ENCODE measurements around the gene GPR39. TPM values are rescaled to one million over a fixed set of nuclear protein-coding genes. Genes with fewer than 3 reads are reported as not detected.

Gene GPR39
- total RNA-seq, 4 donors from 2014 or later: 0.76 to 1.3 (median 1.2) TPM

DNA sequence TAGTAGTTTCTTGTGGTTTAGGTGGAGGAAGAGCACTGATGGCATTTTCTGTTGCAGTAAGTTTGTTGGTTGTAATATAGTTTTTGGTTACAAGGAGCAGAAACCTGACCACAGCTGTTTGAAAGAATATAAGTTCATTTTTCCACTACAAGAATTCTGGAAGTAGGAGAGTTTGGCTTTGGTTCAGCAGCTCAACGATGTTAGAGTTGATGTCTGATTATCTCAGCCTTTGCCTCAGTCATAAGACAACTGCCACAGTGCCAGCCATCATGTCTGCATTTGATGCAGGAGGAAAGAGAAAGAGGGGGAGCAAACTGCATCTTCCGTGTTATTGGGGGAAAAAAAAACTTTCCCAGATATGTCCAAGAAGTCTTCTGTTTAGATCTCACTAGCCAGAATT lies 134.3 kb downstream of the GPR39 start:
- no peaks in the 10 kb centered on the region for H3K9me3 ChIP-seq
- H3K4me1 ChIP-seq: no peaks in the 10 kb centered on the region
- intact Hi-C loops (cut with DNase I): loop anchor here (5.0 kb wide), 1 partner anchor 621 kb away; no protein-coding TSS in a partner anchor
- H3K27me3 ChIP-seq: no peaks in the 10 kb centered on the region
- WGBS, 2 donors: 35 to 45% methylated on average over 2 of the region's 2 CpGs
- no peaks in the 10 kb centered on the region for H3K36me3 ChIP-seq
- no peak for DNase-seq
- H3K4me3 ChIP-seq: no peak overlapping the region
- TF ChIP-seq POLR2A (IDR thresholded peaks at IDR 0.05) (no peak), CTCF (IDR thresholded peaks at IDR 0.05) (no peak)
- H3K27ac ChIP-seq: no peak overlapping the region

- no peak for DNase-seq
- no peak overlapping the region for H3K4me3 ChIP-seq
- 60 to 83% methylated on average over 6 to 8 of the region's 9 CpGs for WGBS, 2 donors
- no peak for TF ChIP-seq CTCF (IDR thresholded peaks at IDR 0.05)
- no peak for TF ChIP-seq POLR2A (IDR thresholded peaks at IDR 0.05)
- intact Hi-C loops (cut with DNase I): no loop called here
- H3K4me1 ChIP-seq: no peaks in the 10 kb centered on the region
- no peak overlapping the region for H3K27ac ChIP-seq
- no peaks in the 10 kb centered on the region for H3K36me3 ChIP-seq
- no peaks in the 10 kb centered on the region for H3K27me3 ChIP-seq
- no peaks in the 10 kb centered on the region for H3K9me3 ChIP-seq
Observed at GRCh38 chr2:132557694-132558093, 141.1 kb downstream of the GPR39 start.

DNA sequence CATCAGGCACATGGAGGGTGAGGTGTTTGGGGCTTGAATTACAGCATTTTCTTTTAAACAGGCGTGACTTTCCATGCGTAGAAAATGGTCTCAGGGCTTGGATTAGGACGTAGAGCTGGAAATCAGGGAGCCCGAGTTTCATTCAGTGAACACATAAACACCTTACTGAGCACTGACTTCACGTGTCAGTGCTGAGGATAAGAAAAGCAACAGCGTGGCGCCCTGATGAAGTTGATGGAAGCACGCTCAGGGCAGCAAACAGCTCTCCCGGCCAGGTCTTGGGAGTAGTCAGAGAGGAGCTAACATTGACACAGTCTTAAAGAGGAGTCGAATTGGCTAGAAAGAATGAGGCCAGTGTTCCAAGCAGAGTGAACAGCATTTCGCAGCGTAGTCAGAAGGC lies 142.7 kb downstream of the GPR39 start:
- H3K27me3 ChIP-seq: no peaks in the 10 kb centered on the region
- no peaks in the 10 kb centered on the region for H3K9me3 ChIP-seq
- no peak overlapping the region for H3K4me3 ChIP-seq
- H3K27ac ChIP-seq: no peak overlapping the region
- no peaks in the 10 kb centered on the region for H3K36me3 ChIP-seq
- DNase-seq: no peak
- WGBS, 2 donors: 87 to 88% methylated on average over 12 of the region's 12 CpGs
- H3K4me1 ChIP-seq: no peaks in the 10 kb centered on the region
- intact Hi-C loops (cut with DNase I): no loop called here
- TF ChIP-seq CTCF (IDR thresholded peaks at IDR 0.05): no peak

GRCh38 chr2:132559921-132560320 lies 143.3 kb downstream of the GPR39 start:
- DNase-seq: no peak
- Histone ChIP-seq H3K4me1 (no peaks in the 10 kb centered on the region), H3K36me3 (no peaks in the 10 kb centered on the region), H3K4me3 (no peak overlapping the region), H3K9me3 (no peaks in the 10 kb centered on the region), H3K27me3 (no peaks in the 10 kb centered on the region), H3K27ac (no peak overlapping the region)
- WGBS, 2 donors: 81 to 95% methylated on average over 2 of the region's 2 CpGs
- intact Hi-C loops (cut with DNase I): no loop called here
- TF ChIP-seq POLR2A (IDR thresholded peaks at IDR 0.05): no peak
- no peak for TF ChIP-seq CTCF (IDR thresholded peaks at IDR 0.05)

DNA sequence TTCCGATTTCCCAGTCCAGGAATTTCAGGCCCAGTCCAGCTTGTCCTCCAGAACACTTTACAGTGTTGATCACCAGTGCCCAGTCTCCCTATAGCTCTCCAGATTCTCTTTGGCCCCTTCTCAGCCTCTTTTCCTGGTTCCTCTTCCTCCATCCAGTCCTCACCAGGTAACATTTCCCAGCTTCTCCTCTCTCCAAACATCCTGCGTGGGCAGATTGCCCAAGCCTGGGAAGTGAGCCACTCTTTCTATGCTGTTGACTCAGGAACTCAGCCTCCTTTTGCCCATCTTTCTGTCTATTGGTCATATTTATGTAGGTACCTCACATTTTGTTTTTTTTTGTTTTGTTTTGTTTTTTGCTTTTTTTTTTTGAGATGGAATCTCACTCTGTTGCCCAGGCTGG lies 144.0 kb downstream of the GPR39 start:
- no peak for DNase-seq
- Histone ChIP-seq H3K27me3 (no peaks in the 10 kb centered on the region), H3K27ac (no peak overlapping the region), H3K4me3 (no peak overlapping the region), H3K4me1 (no peaks in the 10 kb centered on the region), H3K36me3 (no peaks in the 10 kb centered on the region), H3K9me3 (no peaks in the 10 kb centered on the region)
- WGBS, 2 donors: 74 to 83% methylated on average over 2 of the region's 2 CpGs
- intact Hi-C loops (cut with DNase I): no loop called here
- no peak for TF ChIP-seq CTCF (IDR thresholded peaks at IDR 0.05)
- TF ChIP-seq POLR2A (IDR thresholded peaks at IDR 0.05): no peak

Data from esophagus squamous epithelium (tissue), 5 donors.